ENCODE data around the gene THPO.

The THPO gene

DNA sequence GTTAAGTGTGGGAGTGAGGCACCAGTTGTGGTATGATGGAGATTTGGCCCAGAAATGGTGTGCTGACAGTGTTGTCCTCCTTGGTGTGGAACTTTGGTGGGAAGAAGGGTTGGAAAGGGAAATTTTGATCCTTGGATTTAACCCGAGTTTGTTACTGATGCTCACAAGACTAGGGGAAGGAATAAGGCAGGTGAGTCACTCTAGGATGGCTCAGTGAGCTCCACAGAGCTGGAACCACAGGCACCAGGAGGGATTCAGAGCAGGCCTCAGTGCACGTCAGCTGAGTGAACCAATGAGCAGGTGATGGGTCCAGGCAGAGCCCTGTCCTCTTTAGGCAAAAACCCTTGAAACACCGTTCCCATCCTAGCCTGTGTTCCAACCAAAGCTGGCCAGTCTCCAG, 13.3 kb upstream of the THPO start:
- no CpG with 5 or more reads among the region's 3 CpGs for WGBS (ENCODE audit: extremely low coverage, insufficient coverage, insufficient read length)
- H3K79me1 ChIP-seq (ENCODE audit: low read length): no peaks in the 10 kb centered on the region
- no peak overlapping the region for H4K12ac ChIP-seq (ENCODE audit: low read depth, low read length)
- H2AFZ ChIP-seq (ENCODE audit: insufficient read depth, low read length, poor library complexity): no peak overlapping the region
- no peak overlapping the region for H2BK12ac ChIP-seq (ENCODE audit: low read length)
- H3K4me3 ChIP-seq (ENCODE audit: low read depth, low read length): no peak overlapping the region
- H3K4me1 ChIP-seq (ENCODE audit: control insufficient read depth in 1 of 2, insufficient read depth in 2 of 2, low read length in 2 of 2): no peaks in the 10 kb centered on the region
- peaks cover 4% of the 10 kb centered on the region for H3K9me3 ChIP-seq (ENCODE audit: insufficient read depth, low read depth, low read length)
- no peak overlapping the region for H3K27ac ChIP-seq (ENCODE audit: low read depth, low read length)
- DNase-seq: no peak
- no peak overlapping the region for H3K4me2 ChIP-seq (ENCODE audit: low read length)
- no peak overlapping the region for H2BK120ac ChIP-seq (ENCODE audit: insufficient read depth, low read length, poor library complexity)
- no peak overlapping the region for H2BK5ac ChIP-seq (ENCODE audit: low read depth, low read length, poor library complexity)
- H3K27me3 ChIP-seq (ENCODE audit: insufficient read depth, low read length): no peaks in the 10 kb centered on the region
- no peak overlapping the region for H2AK5ac ChIP-seq (ENCODE audit: low read length)
- H3K14ac ChIP-seq (ENCODE audit: low read length): no peak overlapping the region
- no peak overlapping the region for H4K8ac ChIP-seq (ENCODE audit: low read depth, low read length)
- H3K36me3 ChIP-seq (ENCODE audit: control insufficient read depth in 1 of 2, insufficient read depth in 2 of 2, low read length in 2 of 2): peaks cover 0 to 3% of the 10 kb centered on the region in 2 experiments
- H3K23ac ChIP-seq (ENCODE audit: low read length): no peak overlapping the region
- H3K9ac ChIP-seq (ENCODE audit: low read length): no peak overlapping the region
- H4K91ac ChIP-seq (ENCODE audit: low read depth, low read length): no peak overlapping the region
- no peaks in the 10 kb centered on the region for H3K79me2 ChIP-seq (ENCODE audit: control insufficient read depth, insufficient read depth, low read length, poor library complexity)
- no peak overlapping the region for H3K4ac ChIP-seq (ENCODE audit: low read depth, low read length)
- H3K18ac ChIP-seq (ENCODE audit: low read length): no peak overlapping the region

DNA sequence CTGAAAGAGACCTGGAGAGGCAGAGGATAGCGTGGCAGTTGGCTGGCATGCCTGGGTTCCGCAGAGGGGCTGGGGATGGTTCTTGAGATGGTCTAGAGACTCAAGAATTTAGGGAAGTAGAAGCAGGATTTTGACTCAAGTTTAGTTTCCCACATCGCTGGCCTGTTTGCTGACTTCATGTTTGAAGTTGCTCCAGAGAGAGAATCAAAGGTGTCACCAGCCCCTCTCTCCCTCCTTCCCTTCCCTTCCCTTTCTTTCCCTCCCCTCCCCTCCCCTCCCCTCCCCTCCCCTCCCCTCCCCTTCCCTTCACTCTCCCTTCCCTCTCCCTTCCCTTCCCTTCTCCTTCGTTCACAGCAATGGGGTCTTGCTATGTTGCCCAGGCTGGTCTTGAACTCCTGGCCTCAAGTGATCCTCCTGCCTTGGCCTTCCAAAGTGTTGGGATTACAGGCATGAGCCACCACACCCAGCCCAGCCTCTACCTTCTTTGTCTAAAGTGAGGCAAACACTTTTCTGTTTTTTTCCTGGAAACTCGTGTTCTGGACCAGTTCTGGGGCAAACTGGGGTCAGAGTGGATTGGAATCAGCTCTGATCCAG, 12.0 kb upstream of the THPO start:
- no CpG with 5 or more reads among the region's 5 CpGs for WGBS (ENCODE audit: extremely low coverage, insufficient coverage, insufficient read length)

DNA sequence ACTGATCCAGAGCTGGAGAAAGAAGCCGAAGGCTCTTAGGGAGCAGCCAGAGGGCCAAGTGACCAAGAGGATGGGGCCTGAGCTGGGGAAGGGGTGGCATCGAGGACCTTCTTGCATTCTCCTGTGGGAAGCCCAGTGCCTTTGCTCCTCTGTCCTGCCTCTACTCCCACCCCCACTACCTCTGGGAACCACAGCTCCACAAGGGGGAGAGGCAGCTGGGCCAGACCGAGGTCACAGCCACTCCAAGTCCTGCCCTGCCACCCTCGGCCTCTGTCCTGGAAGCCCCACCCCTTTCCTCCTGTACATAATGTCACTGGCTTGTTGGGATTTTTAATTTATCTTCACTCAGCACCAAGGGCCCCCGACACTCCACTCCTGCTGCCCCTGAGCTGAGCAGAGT, 11.4 kb upstream of the THPO start:
- no peak overlapping the region for H4K8ac ChIP-seq (ENCODE audit: low read depth, low read length)
- H3K9me3 ChIP-seq (ENCODE audit: insufficient read depth, low read depth, low read length): peaks cover 4% of the 10 kb centered on the region
- no peak for DNase-seq
- no peak overlapping the region for H3K27ac ChIP-seq (ENCODE audit: low read depth, low read length)
- H4K12ac ChIP-seq (ENCODE audit: low read depth, low read length): no peak overlapping the region
- no peaks in the 10 kb centered on the region for H3K27me3 ChIP-seq (ENCODE audit: insufficient read depth, low read length)
- H3K9ac ChIP-seq (ENCODE audit: low read length): no peak overlapping the region
- no peak overlapping the region for H2BK12ac ChIP-seq (ENCODE audit: low read length)
- no peak overlapping the region for H3K4me2 ChIP-seq (ENCODE audit: low read length)
- no peak overlapping the region for H3K18ac ChIP-seq (ENCODE audit: low read length)
- no peaks in the 10 kb centered on the region for H3K79me1 ChIP-seq (ENCODE audit: low read length)
- H2BK5ac ChIP-seq (ENCODE audit: low read depth, low read length, poor library complexity): no peak overlapping the region
- no CpG with 5 or more reads among the region's 5 CpGs for WGBS (ENCODE audit: extremely low coverage, insufficient coverage, insufficient read length)
- H2AK5ac ChIP-seq (ENCODE audit: low read length): no peak overlapping the region
- no peak overlapping the region for H3K4me3 ChIP-seq (ENCODE audit: low read depth, low read length)
- H2AFZ ChIP-seq (ENCODE audit: insufficient read depth, low read length, poor library complexity): no peak overlapping the region
- no peak overlapping the region for H2BK120ac ChIP-seq (ENCODE audit: insufficient read depth, low read length, poor library complexity)
- no peak overlapping the region for H4K91ac ChIP-seq (ENCODE audit: low read depth, low read length)
- no peaks in the 10 kb centered on the region for H3K79me2 ChIP-seq (ENCODE audit: control insufficient read depth, insufficient read depth, low read length, poor library complexity)
- H3K4me1 ChIP-seq (ENCODE audit: control insufficient read depth in 1 of 2, insufficient read depth in 2 of 2, low read length in 2 of 2): no peaks in the 10 kb centered on the region
- no peak overlapping the region for H3K23ac ChIP-seq (ENCODE audit: low read length)
- H3K4ac ChIP-seq (ENCODE audit: low read depth, low read length): no peak overlapping the region
- H3K14ac ChIP-seq (ENCODE audit: low read length): no peak overlapping the region
- peaks cover 2 to 3% of the 10 kb centered on the region in 2 experiments for H3K36me3 ChIP-seq (ENCODE audit: control insufficient read depth in 1 of 2, insufficient read depth in 2 of 2, low read length in 2 of 2)

More for the DNA sequence above, 12.0 kb upstream of the THPO start:
- no peak overlapping the region for H4K12ac ChIP-seq (ENCODE audit: low read depth, low read length)
- no peak for DNase-seq
- no peak overlapping the region for H2AFZ ChIP-seq (ENCODE audit: insufficient read depth, low read length, poor library complexity)
- H3K14ac ChIP-seq (ENCODE audit: low read length): no peak overlapping the region
- no peak overlapping the region for H4K91ac ChIP-seq (ENCODE audit: low read depth, low read length)
- no peaks in the 10 kb centered on the region for H3K79me2 ChIP-seq (ENCODE audit: control insufficient read depth, insufficient read depth, low read length, poor library complexity)
- no peak overlapping the region for H2BK5ac ChIP-seq (ENCODE audit: low read depth, low read length, poor library complexity)
- H3K79me1 ChIP-seq (ENCODE audit: low read length): no peaks in the 10 kb centered on the region
- H3K27me3 ChIP-seq (ENCODE audit: insufficient read depth, low read length): no peaks in the 10 kb centered on the region
- H3K18ac ChIP-seq (ENCODE audit: low read length): no peak overlapping the region
- no peak overlapping the region for H3K23ac ChIP-seq (ENCODE audit: low read length)
- H3K36me3 ChIP-seq (ENCODE audit: control insufficient read depth in 1 of 2, insufficient read depth in 2 of 2, low read length in 2 of 2): peaks cover 2 to 3% of the 10 kb centered on the region in 2 experiments
- H3K9me3 ChIP-seq (ENCODE audit: insufficient read depth, low read depth, low read length): peaks cover 4% of the 10 kb centered on the region
- H3K4me2 ChIP-seq (ENCODE audit: low read length): no peak overlapping the region
- H2AK5ac ChIP-seq (ENCODE audit: low read length): no peak overlapping the region
- no peak overlapping the region for H3K4me3 ChIP-seq (ENCODE audit: low read depth, low read length)
- no peaks in the 10 kb centered on the region for H3K4me1 ChIP-seq (ENCODE audit: control insufficient read depth in 1 of 2, insufficient read depth in 2 of 2, low read length in 2 of 2)
- H2BK12ac ChIP-seq (ENCODE audit: low read length): no peak overlapping the region
- H3K4ac ChIP-seq (ENCODE audit: low read depth, low read length): no peak overlapping the region
- no peak overlapping the region for H3K9ac ChIP-seq (ENCODE audit: low read length)
- no peak overlapping the region for H2BK120ac ChIP-seq (ENCODE audit: insufficient read depth, low read length, poor library complexity)
- H4K8ac ChIP-seq (ENCODE audit: low read depth, low read length): no peak overlapping the region
- no peak overlapping the region for H3K27ac ChIP-seq (ENCODE audit: low read depth, low read length)

DNA sequence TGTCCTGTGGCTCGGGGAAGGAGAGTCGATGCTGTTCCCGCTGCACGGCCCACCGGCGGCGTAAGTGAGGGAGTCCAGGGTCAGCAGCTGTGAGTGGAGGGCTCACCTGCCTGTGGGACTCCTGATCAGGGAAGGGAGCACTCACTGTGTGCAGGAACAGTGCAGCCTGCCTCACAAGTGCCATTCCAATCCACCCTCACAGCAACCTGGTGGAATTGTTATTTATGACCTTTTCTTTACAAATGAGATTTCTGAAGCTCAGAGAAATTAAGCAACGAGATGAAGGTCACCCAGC, 10.9 kb upstream of the THPO start:
- no peaks in the 10 kb centered on the region for H3K27me3 ChIP-seq (ENCODE audit: insufficient read depth, low read length)
- H2BK5ac ChIP-seq (ENCODE audit: low read depth, low read length, poor library complexity): no peak overlapping the region
- no peak overlapping the region for H2BK120ac ChIP-seq (ENCODE audit: insufficient read depth, low read length, poor library complexity)
- no peaks in the 10 kb centered on the region for H3K79me2 ChIP-seq (ENCODE audit: control insufficient read depth, insufficient read depth, low read length, poor library complexity)
- no peaks in the 10 kb centered on the region for H3K79me1 ChIP-seq (ENCODE audit: low read length)
- no peak overlapping the region for H4K8ac ChIP-seq (ENCODE audit: low read depth, low read length)
- H3K9ac ChIP-seq (ENCODE audit: low read length): no peak overlapping the region
- DNase-seq: no peak
- peaks cover 4% of the 10 kb centered on the region for H3K9me3 ChIP-seq (ENCODE audit: insufficient read depth, low read depth, low read length)
- H3K4ac ChIP-seq (ENCODE audit: low read depth, low read length): no peak overlapping the region
- H3K14ac ChIP-seq (ENCODE audit: low read length): no peak overlapping the region
- H4K12ac ChIP-seq (ENCODE audit: low read depth, low read length): no peak overlapping the region
- no peak overlapping the region for H3K27ac ChIP-seq (ENCODE audit: low read depth, low read length)
- no peak overlapping the region for H4K91ac ChIP-seq (ENCODE audit: low read depth, low read length)
- H3K36me3 ChIP-seq (ENCODE audit: control insufficient read depth in 1 of 2, insufficient read depth in 2 of 2, low read length in 2 of 2): peaks cover 2 to 3% of the 10 kb centered on the region in 2 experiments
- H2BK12ac ChIP-seq (ENCODE audit: low read length): no peak overlapping the region
- H2AK5ac ChIP-seq (ENCODE audit: low read length): no peak overlapping the region
- H3K4me3 ChIP-seq (ENCODE audit: low read depth, low read length): no peak overlapping the region
- H3K4me2 ChIP-seq (ENCODE audit: low read length): no peak overlapping the region
- no peaks in the 10 kb centered on the region for H3K4me1 ChIP-seq (ENCODE audit: control insufficient read depth in 1 of 2, insufficient read depth in 2 of 2, low read length in 2 of 2)
- H3K23ac ChIP-seq (ENCODE audit: low read length): no peak overlapping the region
- WGBS (ENCODE audit: extremely low coverage, insufficient coverage, insufficient read length): no CpG with 5 or more reads among the region's 8 CpGs
- H3K18ac ChIP-seq (ENCODE audit: low read length): no peak overlapping the region
- no peak overlapping the region for H2AFZ ChIP-seq (ENCODE audit: insufficient read depth, low read length, poor library complexity)
